H9 (cell line): ENCODE results near the gene CHD9NB. TPM values are rescaled to one million over a fixed set of nuclear protein-coding genes. Genes with fewer than 3 reads are reported as not detected.
"Not testable (repeated sequence)": the region's sequence is repeated elsewhere in the genome, so short reads cannot be mapped to it uniquely, and the experiment has no call there.

Source experiments
- DNase-seq: peaks from one replicate; pipeline ENCODE4 v3.0.0-alpha.2; 2017
- H2AFZ ChIP-seq: one replicate; pipeline ENCODE4 v1.6.1; 2013; ENCODE audit warnings: mild to moderate bottlenecking, low read length, control low read depth, moderate library complexity
- H2AK5ac ChIP-seq: 2 replicates; pipeline ENCODE4 v1.6.1; 2013; ENCODE audit warnings: low read length, control low read depth, mixed read lengths; ENCODE audit not compliant: insufficient read length
- H2BK120ac ChIP-seq: one replicate; pipeline ENCODE4 v1.6.1; 2013; ENCODE audit warnings: low read depth, mild to moderate bottlenecking, low read length, control low read depth, inconsistent platforms; ENCODE audit not compliant: poor library complexity, severe bottlenecking
- H2BK12ac ChIP-seq: 2 replicates; pipeline ENCODE4 v1.6.1; 2013; ENCODE audit warnings: low read length, control low read depth, mixed read lengths, low read depth; ENCODE audit not compliant: insufficient read length
- H2BK15ac ChIP-seq: 2 replicates; pipeline ENCODE4 v1.6.1; 2013; ENCODE audit warnings: low read depth, low read length, control low read depth
- H2BK20ac ChIP-seq: one replicate; pipeline ENCODE4 v1.6.1; 2013; ENCODE audit warnings: low read depth, mild to moderate bottlenecking, low read length, control low read depth, inconsistent platforms; ENCODE audit not compliant: poor library complexity, severe bottlenecking
- H2BK5ac ChIP-seq: 2 replicates; pipeline ENCODE4 v1.6.1; 2013; ENCODE audit warnings: low read length, control low read depth, mixed read lengths; ENCODE audit not compliant: insufficient read length
- H3K14ac ChIP-seq: 2 replicates; pipeline ENCODE4 v1.6.1; 2013; ENCODE audit warnings: low read length, control low read depth; ENCODE audit not compliant: insufficient read depth
- H3K18ac ChIP-seq: 2 replicates; pipeline ENCODE4 v1.6.1; 2013; ENCODE audit warnings: low read depth, mild to moderate bottlenecking, mixed read lengths, low read length, control low read depth; ENCODE audit not compliant: insufficient read length
- H3K23ac ChIP-seq: 2 replicates; pipeline ENCODE4 v1.6.1; 2013; ENCODE audit warnings: low read length, control low read depth, mixed read lengths, low read depth; ENCODE audit not compliant: insufficient read length
- H3K23me2 ChIP-seq: 2 replicates; pipeline ENCODE4 v1.6.1; 2013; ENCODE audit warnings: low read depth, mild to moderate bottlenecking, mixed read lengths, low read length, control low read depth; ENCODE audit not compliant: insufficient read length, poor library complexity, severe bottlenecking
- H3K27ac ChIP-seq: 2 replicates; pipeline ENCODE4 v1.5.1; 2013; ENCODE audit warnings: low read length, control low read depth, mixed read lengths, low read depth; ENCODE audit not compliant: insufficient read length
- H3K27me3 ChIP-seq: 2 replicates; pipeline ENCODE4 v1.6.1; 2013; ENCODE audit warnings: low read length, control low read depth, inconsistent platforms; ENCODE audit not compliant: insufficient read depth
- H3K4ac ChIP-seq: 2 replicates; pipeline ENCODE4 v1.6.1; 2013; ENCODE audit warnings: low read depth, mild to moderate bottlenecking, control low read depth, inconsistent platforms, low read length, moderate library complexity
- H3K4me1 ChIP-seq: 2 replicates; pipeline ENCODE4 v1.6.1; 2013; ENCODE audit warnings: low read length, control low read depth, inconsistent platforms; ENCODE audit not compliant: insufficient read depth
- H3K4me2 ChIP-seq: 2 replicates; pipeline ENCODE4 v1.6.1; 2013; ENCODE audit warnings: low read length, control low read depth, mixed read lengths; ENCODE audit not compliant: insufficient read length, insufficient read depth
- H3K56ac ChIP-seq: 2 replicates; pipeline ENCODE4 v1.6.1; 2013; ENCODE audit warnings: low read depth, mild to moderate bottlenecking, mixed read lengths, low read length, control low read depth; ENCODE audit not compliant: insufficient read length
- H3K79me1 ChIP-seq: 2 replicates; pipeline ENCODE4 v1.6.1; 2013; ENCODE audit warnings: low read depth, mild to moderate bottlenecking, moderate library complexity, low read length, control low read depth, inconsistent platforms; ENCODE audit not compliant: insufficient read depth, poor library complexity, severe bottlenecking
- H3K79me2 ChIP-seq: 2 replicates; pipeline ENCODE4 v1.6.1; 2013; ENCODE audit warnings: low read length, control low read depth, inconsistent platforms; ENCODE audit not compliant: insufficient read depth
- H3K9ac ChIP-seq: 2 replicates; pipeline ENCODE4 v1.6.1; 2013; ENCODE audit warnings: low read length, control low read depth, mixed read lengths; ENCODE audit not compliant: insufficient read length; ENCODE audit errors: extremely low read depth
- H3K9me3 ChIP-seq: one replicate; pipeline ENCODE4 v1.6.1; 2013; ENCODE audit warnings: low read depth, low read length, inconsistent platforms; ENCODE audit not compliant: control insufficient read depth
- H3T11ph ChIP-seq: one replicate; pipeline ENCODE4 v1.6.1; 2013; ENCODE audit warnings: mild to moderate bottlenecking, low read length, control low read depth, inconsistent platforms
- H4K20me1 ChIP-seq: one replicate; pipeline ENCODE4 v1.6.1; 2013; ENCODE audit not compliant: control insufficient read depth, insufficient read length, insufficient read depth
- H4K5ac ChIP-seq: 2 replicates; pipeline ENCODE4 v1.6.1; 2013; ENCODE audit warnings: low read depth, mild to moderate bottlenecking, mixed read lengths, low read length, control low read depth; ENCODE audit not compliant: insufficient read length
- H4K8ac ChIP-seq: replicated peaks from 2 replicates; pipeline ENCODE4 v1.6.1; 2013; ENCODE audit warnings: low read length, control low read depth, mixed read lengths, low read depth; ENCODE audit not compliant: insufficient read length
- H4K91ac ChIP-seq: 2 replicates; pipeline ENCODE4 v1.6.1; 2013; ENCODE audit warnings: low read depth, mild to moderate bottlenecking, moderate library complexity, mixed read lengths, low read length, control low read depth; ENCODE audit not compliant: insufficient read length
- H3K27ac Mint-ChIP-seq, 3 experiments: 2 replicates in 2 of 3; 3 replicates in 1 of 3; pipeline ENCODE4 v1.8.0; 2020 to 2021; ENCODE audit warnings: mixed read lengths in 3 of 3, mild to moderate bottlenecking in 1 of 3, moderate library complexity in 1 of 3
- H3K27me3 Mint-ChIP-seq: 2 replicates; pipeline ENCODE4 v1.8.0; 2021; ENCODE audit warnings: low read depth, mild to moderate bottlenecking, moderate library complexity, mixed read lengths
- H3K36me3 Mint-ChIP-seq, 3 experiments: 2 replicates in 2 of 3; 3 replicates in 1 of 3; pipeline ENCODE4 v1.8.0; 2020 to 2021; ENCODE audit warnings: low read depth in 3 of 3, mixed read lengths in 3 of 3; ENCODE audit not compliant: insufficient read depth in 1 of 3
- H3K4me1 Mint-ChIP-seq, 2 experiments: 2 replicates each; pipeline ENCODE4 v1.8.0; 2020; ENCODE audit warnings: mixed read lengths in 2 of 2
- H3K4me3 Mint-ChIP-seq, 2 experiments: 2 replicates in 1 of 2; 3 replicates in 1 of 2; pipeline ENCODE4 v1.8.0; 2020 to 2021; ENCODE audit warnings: mild to moderate bottlenecking in 2 of 2, mixed read lengths in 2 of 2, moderate library complexity in 1 of 2
- H3K9me3 Mint-ChIP-seq, 2 experiments: 2 replicates in 1 of 2; 3 replicates in 1 of 2; pipeline ENCODE4 v1.8.0; 2020; ENCODE audit warnings: mild to moderate bottlenecking in 2 of 2, mixed read lengths in 2 of 2, moderate library complexity in 1 of 2
- WGBS: extraction: QIAGEN DNeasy Blood & Tissue Kit; methylation state at CpG from one replicate; pipeline ENCODE4 v1.1.7; 2013; ENCODE audit warnings: missing lambda C conversion rate, low lambda C conversion rate, mixed read lengths; ENCODE audit not compliant: insufficient read length; ENCODE audit errors: extremely low coverage; 5-methylcytosine and 5-hydroxymethylcytosine counted together
- total RNA-seq: library from RNA; stranded (reverse); gene quantifications from 2 replicates; pipeline ENCODE4 v1.2.1, GENCODE V29; 2021
- TF ChIP-seq, protein P1 (sequence below): fragments of 200-600 bp; sonication (generic); conservative IDR thresholded peaks from 3 replicates; pipeline ENCODE4 v1.8.0; 2021; ENCODE audit warnings: antibody characterized with exemption, mild to moderate bottlenecking

CHD9NB gene
- total RNA-seq, 1 experiment from 2014 or later, result 3.3 TPM

DNA sequence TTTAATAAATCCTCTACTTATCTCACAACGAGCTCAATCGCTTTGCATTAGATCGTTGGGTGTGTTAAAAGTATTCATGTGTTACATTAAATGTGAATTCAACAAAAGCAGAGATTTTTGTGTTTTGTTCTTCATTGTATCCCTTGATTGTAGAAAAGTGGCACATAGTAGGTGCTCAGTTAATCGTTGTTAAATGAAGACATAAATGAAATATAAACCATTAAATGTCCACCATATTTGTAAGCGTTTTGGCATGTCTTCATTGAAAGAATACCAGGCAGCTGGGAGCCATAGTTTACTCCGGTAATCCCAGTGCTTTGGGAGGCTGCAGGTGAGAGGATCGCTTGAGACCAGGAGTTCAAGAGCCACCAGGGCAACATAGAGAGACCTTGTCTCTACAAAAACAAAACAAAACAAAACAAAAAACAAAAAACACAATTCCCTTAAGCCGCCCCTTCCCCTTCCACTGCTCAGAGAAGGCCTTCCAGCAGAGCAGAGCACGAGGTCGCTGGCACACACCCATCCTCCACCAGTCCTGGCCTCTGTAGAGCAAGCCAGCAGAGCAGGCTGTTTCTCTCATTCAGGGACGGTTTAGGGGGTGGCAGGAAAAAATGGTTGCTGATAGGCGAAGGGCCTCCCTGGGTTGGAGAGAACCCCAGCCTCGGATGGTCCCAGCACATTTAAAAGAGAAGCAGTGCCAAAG, 1.4 kb upstream of the CHD9NB start:
- Histone ChIP-seq H4K20me1 (no peaks in the 10 kb centered on the region), H3K23me2 (peaks cover 13% of the 10 kb centered on the region), H3K27me3 (no peaks in the 10 kb centered on the region), H4K91ac (no peak overlapping the region), H2BK20ac (no peak overlapping the region), H3K18ac (peak overlapping the region; percentile 45), H3K27ac (no peak overlapping the region), H2BK5ac (no peak overlapping the region), H2AFZ (no peak overlapping the region), H2AK5ac (no peak overlapping the region), H3K56ac (no peak overlapping the region), H3K9me3 (no peaks in the 10 kb centered on the region), H2BK120ac (no peak overlapping the region), H2BK15ac (no peak overlapping the region), H3K79me2 (peaks cover 1% of the 10 kb centered on the region; the same call in 1 of the 2 replicates), H3K79me1 (no peaks in the 10 kb centered on the region), H3K4me2 (peak overlapping the region; percentile 24), H2BK12ac (peak overlapping the region; percentile 55), H3K23ac (no peak overlapping the region), H3K4ac (no peak overlapping the region), H3K9ac (peak overlapping the region; percentile 13), H4K5ac (peak overlapping the region; percentile 65), H3T11ph (no peak overlapping the region), H4K8ac (no peak overlapping the region), H3K14ac (peak overlapping the region; percentile 22; the same call in 1 of the 2 replicates), H3K4me1 (peaks cover 2% of the 10 kb centered on the region; the same call in 1 of the 2 replicates)
- Mint-ChIP-seq H3K36me3 (peaks cover 0 to 4% (median 0%) of the 10 kb centered on the region in 3 experiments; a peak in 2 of 7 replicates), H3K4me1 (peaks cover 23 to 31% of the 10 kb centered on the region in 2 experiments), H3K27me3 (no peaks in the 10 kb centered on the region), H3K27ac (peak overlapping the region in 2 of 3 experiments; percentile 91 to 93; a peak in 4 of 7 replicates), H3K4me3 (peak overlapping the region; percentile 62 to 72), H3K9me3 (no peaks in the 10 kb centered on the region; a peak in 2 of 5 replicates)
- no peak for DNase-seq
- WGBS, result no CpG with 5 or more reads among the region's 13 CpGs
- TF ChIP-seq, protein P1, sequence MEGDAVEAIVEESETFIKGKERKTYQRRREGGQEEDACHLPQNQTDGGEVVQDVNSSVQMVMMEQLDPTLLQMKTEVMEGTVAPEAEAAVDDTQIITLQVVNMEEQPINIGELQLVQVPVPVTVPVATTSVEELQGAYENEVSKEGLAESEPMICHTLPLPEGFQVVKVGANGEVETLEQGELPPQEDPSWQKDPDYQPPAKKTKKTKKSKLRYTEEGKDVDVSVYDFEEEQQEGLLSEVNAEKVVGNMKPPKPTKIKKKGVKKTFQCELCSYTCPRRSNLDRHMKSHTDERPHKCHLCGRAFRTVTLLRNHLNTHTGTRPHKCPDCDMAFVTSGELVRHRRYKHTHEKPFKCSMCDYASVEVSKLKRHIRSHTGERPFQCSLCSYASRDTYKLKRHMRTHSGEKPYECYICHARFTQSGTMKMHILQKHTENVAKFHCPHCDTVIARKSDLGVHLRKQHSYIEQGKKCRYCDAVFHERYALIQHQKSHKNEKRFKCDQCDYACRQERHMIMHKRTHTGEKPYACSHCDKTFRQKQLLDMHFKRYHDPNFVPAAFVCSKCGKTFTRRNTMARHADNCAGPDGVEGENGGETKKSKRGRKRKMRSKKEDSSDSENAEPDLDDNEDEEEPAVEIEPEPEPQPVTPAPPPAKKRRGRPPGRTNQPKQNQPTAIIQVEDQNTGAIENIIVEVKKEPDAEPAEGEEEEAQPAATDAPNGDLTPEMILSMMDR, result no peak

DNA sequence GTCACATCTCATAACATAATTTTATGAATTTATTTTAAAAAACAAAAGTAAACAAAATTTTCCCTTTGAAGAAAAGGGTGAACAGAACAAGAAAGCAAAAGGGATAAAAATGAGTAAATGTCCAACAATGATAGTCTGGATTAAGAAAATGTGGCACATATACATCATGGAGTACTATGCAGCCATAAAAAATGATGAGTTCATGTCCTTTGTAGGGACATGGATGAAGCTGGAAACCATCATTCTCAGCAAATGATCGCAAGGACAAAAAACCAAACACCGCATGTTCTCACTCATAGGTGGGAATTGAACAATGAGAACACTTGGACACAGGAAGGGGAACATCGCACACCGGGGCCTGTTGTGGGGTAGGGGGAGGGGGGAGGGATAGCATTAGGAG, 1.4 kb downstream of the CHD9NB start:
- H3K4me1 ChIP-seq, H3K14ac ChIP-seq, H3K4me2 ChIP-seq, DNase-seq, H3K4me3 Mint-ChIP-seq, H3K27me3 ChIP-seq, H2BK120ac ChIP-seq, H3K56ac ChIP-seq, H4K5ac ChIP-seq, H3K9me3 ChIP-seq, H4K8ac ChIP-seq, H3K27ac ChIP-seq, H3T11ph ChIP-seq, H4K20me1 ChIP-seq, H2BK12ac ChIP-seq, H2AK5ac ChIP-seq, H2BK20ac ChIP-seq, H3K79me1 ChIP-seq, H2AFZ ChIP-seq, H4K91ac ChIP-seq, H3K9ac ChIP-seq, H3K23ac ChIP-seq, H2BK5ac ChIP-seq, H3K27me3 Mint-ChIP-seq, H3K27ac Mint-ChIP-seq, H3K79me2 ChIP-seq, H3K4ac ChIP-seq, H3K18ac ChIP-seq, H2BK15ac ChIP-seq: not testable (repeated sequence)
- H3K36me3 Mint-ChIP-seq, result peaks cover 10 to 15% (median 12%) of the 10 kb centered on the region in 3 experiments; a peak in 5 of 7 replicates
- peaks cover 13% of the 10 kb centered on the region for H3K23me2 ChIP-seq
- peaks cover 12 to 15% of the 10 kb centered on the region in 2 experiments for H3K9me3 Mint-ChIP-seq
- no CpG with 5 or more reads among the region's 4 CpGs for WGBS
- peaks cover 18 to 21% of the 10 kb centered on the region in 2 experiments for H3K4me1 Mint-ChIP-seq
